K562 (cell line): ENCODE measurements around the gene LGALS13.

Experiments used
- BACH1 ChIP-seq: fragments of 200-800 bp; sonication (Bioruptor generic); IDR thresholded peaks from 2 replicates; pipeline ENCODE4 v1.6.1; 2016; ENCODE audit warnings: missing genetic modification characterization, missing compliant biosample characterization
- BRD4 ChIP-seq: fragments of 200-600 bp; sonication (generic); IDR thresholded peaks from 2 replicates; pipeline ENCODE4 v1.6.1; 2017; ENCODE audit warnings: inconsistent platforms
- FOSL1 ChIP-seq: fragments of 200-800 bp; sonication (Bioruptor generic); conservative IDR thresholded peaks from 2 replicates; pipeline ENCODE4 v1.6.1; 2016; ENCODE audit warnings: missing genetic modification characterization, missing compliant biosample characterization
- POLR2A ChIP-seq: fragments of 450-650 bp; conservative IDR thresholded peaks from 2 replicates; pipeline ENCODE4 v1.6.1; 2016
- SP1 ChIP-seq: sonication (generic); formaldehyde crosslinking; IDR thresholded peaks from 2 replicates; pipeline ENCODE4 v1.8.1; 2022; ENCODE audit warnings: mild to moderate bottlenecking, missing genetic modification reagents
- ZBTB7A ChIP-seq: IDR thresholded peaks from 2 replicates; pipeline ENCODE4 v1.6.1; 2011; ENCODE audit warnings: low read depth, mild to moderate bottlenecking, low read length, moderate library complexity, borderline replicate concordance; ENCODE audit not compliant: control insufficient read depth
- ZNF75A ChIP-seq: fragments of 450-650 bp; formaldehyde crosslinking; IDR thresholded peaks from 2 replicates; pipeline ENCODE4 v1.4.0; 2020; ENCODE audit warnings: mild to moderate bottlenecking
- TF ChIP-seq, protein P1 (sequence below), 2 experiments: fragments of 450-650 bp; conservative IDR thresholded peaks; 2 replicates each; pipeline ENCODE4 v1.6.1; 2017; ENCODE audit warnings: mild to moderate bottlenecking in 2 of 2, moderate library complexity in 2 of 2
- TF ChIP-seq, protein P2 (sequence below): conservative IDR thresholded peaks from 2 replicates; pipeline ENCODE4 v1.6.1; 2011; ENCODE audit warnings: low read depth, mild to moderate bottlenecking, low read length; ENCODE audit not compliant: control insufficient read depth
- TF ChIP-seq, protein P3 (sequence below), 2 experiments: fragments of 450-650 bp in 1 of 2; sonication (generic) in 1 of 2; formaldehyde crosslinking; conservative IDR thresholded peaks; 2 replicates each; pipeline versions ENCODE4 v1.4.0 to v1.8.1; 2020 to 2022; ENCODE audit warnings: mild to moderate bottlenecking in 1 of 2, missing genetic modification reagents in 1 of 2
- TF ChIP-seq, protein P4 (sequence below): sonication (generic); formaldehyde crosslinking; IDR thresholded peaks from 2 replicates; pipeline ENCODE4 v1.8.0; 2023; ENCODE audit warnings: missing genetic modification reagents, mild to moderate bottlenecking, borderline replicate concordance
- TF ChIP-seq, protein P5 (sequence below): sonication (generic); formaldehyde crosslinking; IDR thresholded peaks from 2 replicates; pipeline ENCODE4 v1.8.0; 2022; ENCODE audit warnings: mild to moderate bottlenecking, missing genetic modification reagents

DNA sequence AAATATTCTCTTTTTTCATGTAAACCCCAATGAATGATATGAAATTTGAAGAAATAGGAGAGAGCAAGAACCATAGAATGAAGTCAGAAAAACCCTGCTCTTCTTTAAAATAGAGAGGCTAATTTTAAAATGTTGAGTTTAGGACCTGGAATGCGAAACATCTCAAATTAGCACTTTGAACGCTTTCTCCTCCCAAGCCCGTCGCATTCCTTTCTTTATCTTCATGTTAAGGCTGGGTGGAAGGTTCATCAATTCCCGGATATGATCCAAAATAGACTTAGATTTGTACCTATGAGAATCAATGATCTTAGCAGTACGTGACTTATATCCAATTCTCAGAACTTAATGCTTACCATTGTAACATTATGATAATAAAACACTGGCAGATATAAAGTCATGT lies 29.3 kb downstream of the LGALS13 start:
- TF ChIP-seq, protein P1, sequence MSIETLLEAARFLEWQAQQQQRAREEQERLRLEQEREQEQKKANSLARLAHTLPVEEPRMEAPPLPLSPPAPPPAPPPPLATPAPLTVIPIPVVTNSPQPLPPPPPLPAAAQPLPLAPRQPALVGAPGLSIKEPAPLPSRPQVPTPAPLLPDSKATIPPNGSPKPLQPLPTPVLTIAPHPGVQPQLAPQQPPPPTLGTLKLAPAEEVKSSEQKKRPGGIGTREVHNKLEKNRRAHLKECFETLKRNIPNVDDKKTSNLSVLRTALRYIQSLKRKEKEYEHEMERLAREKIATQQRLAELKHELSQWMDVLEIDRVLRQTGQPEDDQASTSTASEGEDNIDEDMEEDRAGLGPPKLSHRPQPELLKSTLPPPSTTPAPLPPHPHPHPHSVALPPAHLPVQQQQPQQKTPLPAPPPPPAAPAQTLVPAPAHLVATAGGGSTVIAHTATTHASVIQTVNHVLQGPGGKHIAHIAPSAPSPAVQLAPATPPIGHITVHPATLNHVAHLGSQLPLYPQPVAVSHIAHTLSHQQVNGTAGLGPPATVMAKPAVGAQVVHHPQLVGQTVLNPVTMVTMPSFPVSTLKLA (conservative IDR thresholded peaks at IDR 0.05), result no peak
- TF ChIP-seq, protein P2, sequence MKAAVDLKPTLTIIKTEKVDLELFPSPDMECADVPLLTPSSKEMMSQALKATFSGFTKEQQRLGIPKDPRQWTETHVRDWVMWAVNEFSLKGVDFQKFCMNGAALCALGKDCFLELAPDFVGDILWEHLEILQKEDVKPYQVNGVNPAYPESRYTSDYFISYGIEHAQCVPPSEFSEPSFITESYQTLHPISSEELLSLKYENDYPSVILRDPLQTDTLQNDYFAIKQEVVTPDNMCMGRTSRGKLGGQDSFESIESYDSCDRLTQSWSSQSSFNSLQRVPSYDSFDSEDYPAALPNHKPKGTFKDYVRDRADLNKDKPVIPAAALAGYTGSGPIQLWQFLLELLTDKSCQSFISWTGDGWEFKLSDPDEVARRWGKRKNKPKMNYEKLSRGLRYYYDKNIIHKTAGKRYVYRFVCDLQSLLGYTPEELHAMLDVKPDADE, result no peak
- TF ChIP-seq, protein P3, sequence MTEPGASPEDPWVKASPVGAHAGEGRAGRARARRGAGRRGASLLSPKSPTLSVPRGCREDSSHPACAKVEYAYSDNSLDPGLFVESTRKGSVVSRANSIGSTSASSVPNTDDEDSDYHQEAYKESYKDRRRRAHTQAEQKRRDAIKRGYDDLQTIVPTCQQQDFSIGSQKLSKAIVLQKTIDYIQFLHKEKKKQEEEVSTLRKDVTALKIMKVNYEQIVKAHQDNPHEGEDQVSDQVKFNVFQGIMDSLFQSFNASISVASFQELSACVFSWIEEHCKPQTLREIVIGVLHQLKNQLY (CRISPR knock-in tag; conservative IDR thresholded peaks at IDR 0.05), result no peak
- no peak for TF ChIP-seq ZNF75A
- no peak for TF ChIP-seq SP1 (CRISPR knock-in tag)
- no peak for TF ChIP-seq FOSL1 (tag)
- no peak for TF ChIP-seq BACH1 (tag)
- TF ChIP-seq, protein P4, sequence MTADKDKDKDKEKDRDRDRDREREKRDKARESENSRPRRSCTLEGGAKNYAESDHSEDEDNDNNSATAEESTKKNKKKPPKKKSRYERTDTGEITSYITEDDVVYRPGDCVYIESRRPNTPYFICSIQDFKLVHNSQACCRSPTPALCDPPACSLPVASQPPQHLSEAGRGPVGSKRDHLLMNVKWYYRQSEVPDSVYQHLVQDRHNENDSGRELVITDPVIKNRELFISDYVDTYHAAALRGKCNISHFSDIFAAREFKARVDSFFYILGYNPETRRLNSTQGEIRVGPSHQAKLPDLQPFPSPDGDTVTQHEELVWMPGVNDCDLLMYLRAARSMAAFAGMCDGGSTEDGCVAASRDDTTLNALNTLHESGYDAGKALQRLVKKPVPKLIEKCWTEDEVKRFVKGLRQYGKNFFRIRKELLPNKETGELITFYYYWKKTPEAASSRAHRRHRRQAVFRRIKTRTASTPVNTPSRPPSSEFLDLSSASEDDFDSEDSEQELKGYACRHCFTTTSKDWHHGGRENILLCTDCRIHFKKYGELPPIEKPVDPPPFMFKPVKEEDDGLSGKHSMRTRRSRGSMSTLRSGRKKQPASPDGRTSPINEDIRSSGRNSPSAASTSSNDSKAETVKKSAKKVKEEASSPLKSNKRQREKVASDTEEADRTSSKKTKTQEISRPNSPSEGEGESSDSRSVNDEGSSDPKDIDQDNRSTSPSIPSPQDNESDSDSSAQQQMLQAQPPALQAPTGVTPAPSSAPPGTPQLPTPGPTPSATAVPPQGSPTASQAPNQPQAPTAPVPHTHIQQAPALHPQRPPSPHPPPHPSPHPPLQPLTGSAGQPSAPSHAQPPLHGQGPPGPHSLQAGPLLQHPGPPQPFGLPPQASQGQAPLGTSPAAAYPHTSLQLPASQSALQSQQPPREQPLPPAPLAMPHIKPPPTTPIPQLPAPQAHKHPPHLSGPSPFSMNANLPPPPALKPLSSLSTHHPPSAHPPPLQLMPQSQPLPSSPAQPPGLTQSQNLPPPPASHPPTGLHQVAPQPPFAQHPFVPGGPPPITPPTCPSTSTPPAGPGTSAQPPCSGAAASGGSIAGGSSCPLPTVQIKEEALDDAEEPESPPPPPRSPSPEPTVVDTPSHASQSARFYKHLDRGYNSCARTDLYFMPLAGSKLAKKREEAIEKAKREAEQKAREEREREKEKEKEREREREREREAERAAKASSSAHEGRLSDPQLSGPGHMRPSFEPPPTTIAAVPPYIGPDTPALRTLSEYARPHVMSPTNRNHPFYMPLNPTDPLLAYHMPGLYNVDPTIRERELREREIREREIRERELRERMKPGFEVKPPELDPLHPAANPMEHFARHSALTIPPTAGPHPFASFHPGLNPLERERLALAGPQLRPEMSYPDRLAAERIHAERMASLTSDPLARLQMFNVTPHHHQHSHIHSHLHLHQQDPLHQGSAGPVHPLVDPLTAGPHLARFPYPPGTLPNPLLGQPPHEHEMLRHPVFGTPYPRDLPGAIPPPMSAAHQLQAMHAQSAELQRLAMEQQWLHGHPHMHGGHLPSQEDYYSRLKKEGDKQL (CRISPR knock-in tag), result no peak
- no peak for TF ChIP-seq BRD4
- TF ChIP-seq POLR2A, result no peak
- no peak for TF ChIP-seq ZBTB7A
- TF ChIP-seq, protein P5, sequence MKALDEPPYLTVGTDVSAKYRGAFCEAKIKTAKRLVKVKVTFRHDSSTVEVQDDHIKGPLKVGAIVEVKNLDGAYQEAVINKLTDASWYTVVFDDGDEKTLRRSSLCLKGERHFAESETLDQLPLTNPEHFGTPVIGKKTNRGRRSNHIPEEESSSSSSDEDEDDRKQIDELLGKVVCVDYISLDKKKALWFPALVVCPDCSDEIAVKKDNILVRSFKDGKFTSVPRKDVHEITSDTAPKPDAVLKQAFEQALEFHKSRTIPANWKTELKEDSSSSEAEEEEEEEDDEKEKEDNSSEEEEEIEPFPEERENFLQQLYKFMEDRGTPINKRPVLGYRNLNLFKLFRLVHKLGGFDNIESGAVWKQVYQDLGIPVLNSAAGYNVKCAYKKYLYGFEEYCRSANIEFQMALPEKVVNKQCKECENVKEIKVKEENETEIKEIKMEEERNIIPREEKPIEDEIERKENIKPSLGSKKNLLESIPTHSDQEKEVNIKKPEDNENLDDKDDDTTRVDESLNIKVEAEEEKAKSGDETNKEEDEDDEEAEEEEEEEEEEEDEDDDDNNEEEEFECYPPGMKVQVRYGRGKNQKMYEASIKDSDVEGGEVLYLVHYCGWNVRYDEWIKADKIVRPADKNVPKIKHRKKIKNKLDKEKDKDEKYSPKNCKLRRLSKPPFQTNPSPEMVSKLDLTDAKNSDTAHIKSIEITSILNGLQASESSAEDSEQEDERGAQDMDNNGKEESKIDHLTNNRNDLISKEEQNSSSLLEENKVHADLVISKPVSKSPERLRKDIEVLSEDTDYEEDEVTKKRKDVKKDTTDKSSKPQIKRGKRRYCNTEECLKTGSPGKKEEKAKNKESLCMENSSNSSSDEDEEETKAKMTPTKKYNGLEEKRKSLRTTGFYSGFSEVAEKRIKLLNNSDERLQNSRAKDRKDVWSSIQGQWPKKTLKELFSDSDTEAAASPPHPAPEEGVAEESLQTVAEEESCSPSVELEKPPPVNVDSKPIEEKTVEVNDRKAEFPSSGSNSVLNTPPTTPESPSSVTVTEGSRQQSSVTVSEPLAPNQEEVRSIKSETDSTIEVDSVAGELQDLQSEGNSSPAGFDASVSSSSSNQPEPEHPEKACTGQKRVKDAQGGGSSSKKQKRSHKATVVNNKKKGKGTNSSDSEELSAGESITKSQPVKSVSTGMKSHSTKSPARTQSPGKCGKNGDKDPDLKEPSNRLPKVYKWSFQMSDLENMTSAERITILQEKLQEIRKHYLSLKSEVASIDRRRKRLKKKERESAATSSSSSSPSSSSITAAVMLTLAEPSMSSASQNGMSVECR, result no peak
